GM13977 (cell line): ENCODE results near the gene L3MBTL2.
"Not testable (repeated sequence)": the region's sequence is repeated elsewhere in the genome, so short reads cannot be mapped to it uniquely, and the experiment has no call there.

Experiments
- DNase-seq: peaks from one replicate; pipeline ENCODE4 v3.0.0; 2012; ENCODE audit warnings: low spot score
- in situ Hi-C: fragments of 300-500 bp; cut with MboI; formaldehyde crosslinking; loops from one replicate; pipeline ENCODE4 v1.12.0; 2022; ENCODE audit warnings: low sequenced_read_pairs, low pct_unique_long_range_greater_than_20kb, mixed read lengths, inconsistent platforms; ENCODE audit not compliant: unreplicated experiment
- TF ChIP-seq, protein P1 (sequence below): IDR thresholded peaks from 2 replicates; pipeline ENCODE4 v1.5.1; 2012; ENCODE audit warnings: mild to moderate bottlenecking, control low read depth; ENCODE audit not compliant: insufficient read depth; ENCODE audit errors: extremely low read depth, missing control alignments

Gene L3MBTL2

GRCh38 chr22:41256254-41257253 lies 51.4 kb downstream of the L3MBTL2 start:
- no peak for DNase-seq
- in situ Hi-C loops: no loop called here
- TF ChIP-seq, protein P1, sequence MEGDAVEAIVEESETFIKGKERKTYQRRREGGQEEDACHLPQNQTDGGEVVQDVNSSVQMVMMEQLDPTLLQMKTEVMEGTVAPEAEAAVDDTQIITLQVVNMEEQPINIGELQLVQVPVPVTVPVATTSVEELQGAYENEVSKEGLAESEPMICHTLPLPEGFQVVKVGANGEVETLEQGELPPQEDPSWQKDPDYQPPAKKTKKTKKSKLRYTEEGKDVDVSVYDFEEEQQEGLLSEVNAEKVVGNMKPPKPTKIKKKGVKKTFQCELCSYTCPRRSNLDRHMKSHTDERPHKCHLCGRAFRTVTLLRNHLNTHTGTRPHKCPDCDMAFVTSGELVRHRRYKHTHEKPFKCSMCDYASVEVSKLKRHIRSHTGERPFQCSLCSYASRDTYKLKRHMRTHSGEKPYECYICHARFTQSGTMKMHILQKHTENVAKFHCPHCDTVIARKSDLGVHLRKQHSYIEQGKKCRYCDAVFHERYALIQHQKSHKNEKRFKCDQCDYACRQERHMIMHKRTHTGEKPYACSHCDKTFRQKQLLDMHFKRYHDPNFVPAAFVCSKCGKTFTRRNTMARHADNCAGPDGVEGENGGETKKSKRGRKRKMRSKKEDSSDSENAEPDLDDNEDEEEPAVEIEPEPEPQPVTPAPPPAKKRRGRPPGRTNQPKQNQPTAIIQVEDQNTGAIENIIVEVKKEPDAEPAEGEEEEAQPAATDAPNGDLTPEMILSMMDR: no peak

DNA sequence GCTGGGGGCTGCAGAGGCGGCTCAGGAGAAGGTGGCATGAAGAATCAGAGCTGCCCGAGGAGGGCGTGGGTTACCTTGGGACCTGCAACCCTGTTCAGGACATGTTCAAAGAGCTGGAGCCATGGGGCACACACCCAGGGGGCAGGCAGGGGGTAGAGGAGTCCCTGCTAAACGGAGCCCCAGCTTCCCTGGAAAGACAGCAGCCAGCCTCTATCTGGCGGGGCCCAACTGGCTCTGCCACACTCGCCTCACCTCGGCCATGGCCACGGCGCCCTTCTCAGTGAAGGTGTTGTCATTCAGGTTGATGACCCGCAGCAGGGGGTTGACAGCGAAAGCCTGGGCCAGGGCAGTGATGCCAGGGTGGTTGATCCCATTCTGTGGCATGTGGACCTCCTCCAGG lies 52.6 kb downstream of the L3MBTL2 start:
- in situ Hi-C loops: no loop called here
- TF ChIP-seq, protein P1: no peak
- DNase-seq: no peak

GRCh38 chr22:41259756-41260155 lies 54.6 kb downstream of the L3MBTL2 start:
- in situ Hi-C loops, DNase-seq: not testable (repeated sequence)

GRCh38 chr22:41260871-41261270 lies 55.8 kb downstream of the L3MBTL2 start:
- TF ChIP-seq, protein P1: no peak
- in situ Hi-C loops: no loop called here

GRCh38 chr22:41261541-41262249 lies 56.6 kb downstream of the L3MBTL2 start:
- in situ Hi-C loops: no loop called here

More at GRCh38 chr22:41260871-41261270, 55.8 kb downstream of the L3MBTL2 start:
- DNase-seq: no peak

DNA sequence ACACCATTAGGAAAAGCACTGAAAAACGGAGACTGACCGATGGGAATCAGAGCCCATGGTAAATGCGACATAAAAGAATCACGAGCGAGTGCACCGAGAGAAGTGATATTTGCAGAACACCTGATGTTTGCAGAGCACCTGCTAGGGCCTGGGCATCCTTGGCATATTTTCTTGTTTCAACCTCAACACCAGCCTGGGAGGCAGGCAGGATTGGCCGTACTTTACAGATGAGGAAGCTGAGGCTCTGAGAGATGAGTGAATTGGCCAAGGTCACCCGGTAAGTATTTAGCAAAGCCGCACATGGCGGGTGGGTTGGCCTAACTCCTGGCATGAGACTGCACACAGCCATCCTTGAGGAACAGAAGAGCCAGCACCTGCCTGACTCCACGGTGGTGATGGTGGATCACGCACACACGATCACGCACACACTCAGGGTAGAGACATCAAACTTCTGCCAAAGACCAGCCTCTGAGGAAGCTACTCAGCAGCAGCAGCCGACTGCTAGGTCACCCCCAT lies 57.2 kb downstream of the L3MBTL2 start:
- no peak for DNase-seq
- TF ChIP-seq, protein P1: no peak
- in situ Hi-C loops: no loop called here

More at GRCh38 chr22:41261541-41262249, 56.6 kb downstream of the L3MBTL2 start:
- DNase-seq: no peak
- TF ChIP-seq, protein P1: no peak
